ENCODE measurements around the gene TMEM158.

TMEM158 gene

DNA sequence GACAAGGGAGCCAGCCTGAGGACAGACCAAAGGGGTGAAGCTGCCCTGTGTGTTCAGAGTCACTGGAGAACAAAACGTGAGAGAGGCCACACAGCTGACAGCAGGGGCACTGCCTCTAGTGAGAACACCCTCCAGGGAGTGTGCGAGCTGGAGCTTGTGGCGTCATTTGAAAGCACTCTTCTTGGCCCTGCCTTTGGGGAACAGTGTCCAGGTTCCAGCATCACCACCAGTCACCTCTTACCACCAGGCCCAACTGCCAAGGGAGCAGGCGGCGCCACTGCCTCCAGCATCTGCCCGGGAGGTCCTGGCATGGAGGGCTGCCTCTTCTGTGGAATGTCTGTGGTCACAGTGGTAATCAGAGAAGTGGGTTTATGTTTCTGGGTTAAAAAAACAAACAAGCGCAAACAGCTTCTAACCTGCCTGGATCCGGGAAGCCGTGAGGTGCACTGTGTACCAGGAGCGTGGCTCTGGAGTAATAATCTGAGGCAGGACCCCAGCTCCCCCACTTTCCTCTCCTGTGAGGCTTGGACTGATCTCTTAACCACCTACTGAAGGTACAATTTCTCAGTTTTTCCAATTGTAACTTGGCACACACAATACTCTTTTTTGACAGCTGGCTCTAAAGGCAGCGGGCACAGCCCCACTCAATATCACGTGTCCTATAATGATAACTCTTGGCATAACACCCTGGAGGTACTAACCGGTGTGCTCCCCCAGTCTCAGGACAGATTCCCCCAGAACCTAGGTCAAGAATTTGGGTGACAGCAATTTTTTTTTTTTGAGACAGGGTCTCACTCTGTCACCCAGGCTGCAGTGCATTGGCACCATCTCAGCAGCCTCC is 47.7 kb downstream of the TMEM158 start:
- DNase-seq (ENCODE audit: extremely low read depth in 1 of 2, low read depth in 1 of 2): no peak

GRCh38 chr3:45176912-45177311 is 49.2 kb downstream of the TMEM158 start:
- no peak for DNase-seq (ENCODE audit: extremely low read depth in 1 of 2, low read depth in 1 of 2)
